IMR-90 (cell line): ENCODE data around the gene DDAH2.

ENCODE experiments used
- BHLHE40 ChIP-seq: fragments of 150-350 bp; IDR thresholded peaks from 2 replicates; pipeline ENCODE4 v1.6.1; 2016; ENCODE audit warnings: mild to moderate bottlenecking, low read depth, low read length
- MXI1 ChIP-seq: IDR thresholded peaks from 2 replicates; pipeline ENCODE4 v1.6.1; 2012; ENCODE audit warnings: low read depth, mild to moderate bottlenecking, low read length, moderate library complexity, borderline replicate concordance
- POLR2A ChIP-seq: IDR thresholded peaks from 2 replicates; pipeline ENCODE4 v1.6.1; 2012; ENCODE audit warnings: mild to moderate bottlenecking, low read depth, low read length
- RAD21 ChIP-seq: IDR thresholded peaks from 2 replicates; pipeline ENCODE4 v1.6.1; 2012; ENCODE audit warnings: low read length, improper control_type of control experiment
- RFX5 ChIP-seq: IDR thresholded peaks from 2 replicates; pipeline ENCODE4 v1.8.0; 2012; ENCODE audit warnings: low read depth, mild to moderate bottlenecking, low read length, moderate library complexity
- SMC3 ChIP-seq: fragments of 150-350 bp; IDR thresholded peaks from 2 replicates; pipeline ENCODE4 v1.6.1; 2016; ENCODE audit warnings: low read depth, mild to moderate bottlenecking, antibody characterized with exemption, low read length, moderate library complexity
- TF ChIP-seq, protein P1 (sequence below): conservative IDR thresholded peaks from 2 replicates; pipeline ENCODE4 v1.5.1; 2012; ENCODE audit warnings: mild to moderate bottlenecking, low read depth, low read length, improper control_type of control experiment
- TF ChIP-seq, protein P2 (sequence below): fragments of 150-350 bp; IDR thresholded peaks from 2 replicates; pipeline ENCODE4 v1.6.1; 2017; ENCODE audit warnings: mild to moderate bottlenecking, antibody characterized with exemption, low read length, low read depth

DNA sequence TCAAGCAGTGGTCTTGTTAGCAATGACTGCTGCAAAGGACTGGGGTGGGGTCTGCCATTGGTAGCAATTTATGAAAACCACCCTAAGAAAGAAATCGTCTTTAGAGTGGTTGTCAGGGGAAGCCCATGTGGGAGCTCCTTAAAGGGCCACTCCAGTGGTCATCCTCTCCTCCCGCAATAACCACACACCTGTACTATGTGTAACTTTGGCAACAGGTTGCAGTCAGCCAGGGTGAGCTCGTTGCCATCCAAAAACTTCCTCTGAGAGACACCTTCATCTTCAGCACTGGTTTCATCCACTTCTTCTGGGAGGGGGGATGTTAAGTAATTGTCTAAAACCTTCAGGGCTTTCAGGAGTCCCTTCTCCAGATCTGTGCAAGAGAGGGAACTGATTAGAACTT lies 2.9 kb upstream of the DDAH2 start:
- TF ChIP-seq MXI1: no peak
- TF ChIP-seq, protein P1, sequence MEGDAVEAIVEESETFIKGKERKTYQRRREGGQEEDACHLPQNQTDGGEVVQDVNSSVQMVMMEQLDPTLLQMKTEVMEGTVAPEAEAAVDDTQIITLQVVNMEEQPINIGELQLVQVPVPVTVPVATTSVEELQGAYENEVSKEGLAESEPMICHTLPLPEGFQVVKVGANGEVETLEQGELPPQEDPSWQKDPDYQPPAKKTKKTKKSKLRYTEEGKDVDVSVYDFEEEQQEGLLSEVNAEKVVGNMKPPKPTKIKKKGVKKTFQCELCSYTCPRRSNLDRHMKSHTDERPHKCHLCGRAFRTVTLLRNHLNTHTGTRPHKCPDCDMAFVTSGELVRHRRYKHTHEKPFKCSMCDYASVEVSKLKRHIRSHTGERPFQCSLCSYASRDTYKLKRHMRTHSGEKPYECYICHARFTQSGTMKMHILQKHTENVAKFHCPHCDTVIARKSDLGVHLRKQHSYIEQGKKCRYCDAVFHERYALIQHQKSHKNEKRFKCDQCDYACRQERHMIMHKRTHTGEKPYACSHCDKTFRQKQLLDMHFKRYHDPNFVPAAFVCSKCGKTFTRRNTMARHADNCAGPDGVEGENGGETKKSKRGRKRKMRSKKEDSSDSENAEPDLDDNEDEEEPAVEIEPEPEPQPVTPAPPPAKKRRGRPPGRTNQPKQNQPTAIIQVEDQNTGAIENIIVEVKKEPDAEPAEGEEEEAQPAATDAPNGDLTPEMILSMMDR: no peak
- no peak for TF ChIP-seq RFX5
- TF ChIP-seq, protein P2, sequence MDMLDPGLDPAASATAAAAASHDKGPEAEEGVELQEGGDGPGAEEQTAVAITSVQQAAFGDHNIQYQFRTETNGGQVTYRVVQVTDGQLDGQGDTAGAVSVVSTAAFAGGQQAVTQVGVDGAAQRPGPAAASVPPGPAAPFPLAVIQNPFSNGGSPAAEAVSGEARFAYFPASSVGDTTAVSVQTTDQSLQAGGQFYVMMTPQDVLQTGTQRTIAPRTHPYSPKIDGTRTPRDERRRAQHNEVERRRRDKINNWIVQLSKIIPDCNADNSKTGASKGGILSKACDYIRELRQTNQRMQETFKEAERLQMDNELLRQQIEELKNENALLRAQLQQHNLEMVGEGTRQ: no peak
- TF ChIP-seq POLR2A: no peak
- no peak for TF ChIP-seq SMC3
- TF ChIP-seq RAD21: no peak
- TF ChIP-seq BHLHE40: no peak
